Neutrophil (primary cell): ENCODE results near the gene MLXIP.
"Not testable (repeated sequence)": the region's sequence is repeated elsewhere in the genome, so short reads cannot be mapped to it uniquely, and the experiment has no call there.

Experiments
- H3K27ac ChIP-seq: fragments of 200-600 bp; sonication (generic); 2 replicates; pipeline ENCODE4 v1.5.1; 2016; ENCODE audit warnings: mild to moderate bottlenecking, moderate library complexity
- H3K27me3 ChIP-seq: fragments of 200-600 bp; sonication (generic); 2 replicates; pipeline ENCODE4 v1.6.0; 2016; ENCODE audit warnings: mild to moderate bottlenecking
- H3K36me3 ChIP-seq: fragments of 200-600 bp; sonication (generic); 2 replicates; pipeline ENCODE4 v1.5.1; 2017
- H3K4me1 ChIP-seq, 2 experiments: fragments of 200-600 bp in 1 of 2; sonication (generic) in 1 of 2; 1 replicate in 1 of 2; 2 replicates in 1 of 2; pipeline versions ENCODE4 v1.5.1 to v1.6.1; 2013 to 2016; ENCODE audit warnings: low read depth in 1 of 2, low read length in 1 of 2, mild to moderate bottlenecking in 1 of 2, moderate library complexity in 1 of 2; ENCODE audit not compliant: control insufficient read depth in 1 of 2, insufficient read depth in 1 of 2
- H3K4me3 ChIP-seq, 2 experiments: fragments of 200-600 bp in 1 of 2; sonication (generic) in 1 of 2; 1 replicate in 1 of 2; 2 replicates in 1 of 2; pipeline ENCODE4 v1.5.1; 2013 to 2016; ENCODE audit warnings: low read depth in 1 of 2, low read length in 1 of 2, mild to moderate bottlenecking in 1 of 2, moderate library complexity in 1 of 2
- H3K9me3 ChIP-seq: fragments of 200-600 bp; sonication (generic); 2 replicates; pipeline ENCODE4 v1.5.1; 2016
- CTCF ChIP-seq: fragments of 200-600 bp; sonication (generic); IDR thresholded peaks from 2 replicates; pipeline ENCODE4 v1.5.1; 2016; ENCODE audit warnings: antibody characterized with exemption

Gene MLXIP

GRCh38 chr12:122049827-122050226 is 28.7 kb upstream of the MLXIP start:
- H3K27ac ChIP-seq = no peak overlapping the region
- no peaks in the 10 kb centered on the region for H3K27me3 ChIP-seq
- H3K4me1 ChIP-seq = no peaks in the 10 kb centered on the region
- H3K4me3 ChIP-seq = no peak overlapping the region
- H3K36me3 ChIP-seq = no peaks in the 10 kb centered on the region
- no peak for TF ChIP-seq CTCF
- no peaks in the 10 kb centered on the region for H3K9me3 ChIP-seq

GRCh38 chr12:122050706-122051105 is 27.9 kb upstream of the MLXIP start:
- H3K4me3 ChIP-seq = no peak overlapping the region
- H3K27me3 ChIP-seq = no peaks in the 10 kb centered on the region
- no peaks in the 10 kb centered on the region for H3K9me3 ChIP-seq
- no peaks in the 10 kb centered on the region for H3K36me3 ChIP-seq
- no peaks in the 10 kb centered on the region for H3K4me1 ChIP-seq
- no peak for TF ChIP-seq CTCF
- H3K27ac ChIP-seq = no peak overlapping the region

- no peaks in the 10 kb centered on the region for H3K4me1 ChIP-seq
- no peak overlapping the region for H3K27ac ChIP-seq
- H3K4me3 ChIP-seq = no peak overlapping the region
- no peak for TF ChIP-seq CTCF
- H3K27me3 ChIP-seq = no peaks in the 10 kb centered on the region
- H3K9me3 ChIP-seq = no peaks in the 10 kb centered on the region
- H3K36me3 ChIP-seq = no peaks in the 10 kb centered on the region
Observed at GRCh38 chr12:122051231-122051876, 27.2 kb upstream of the MLXIP start.

GRCh38 chr12:122052285-122052684 is 26.3 kb upstream of the MLXIP start:
- H3K4me3 ChIP-seq = no peak overlapping the region
- H3K36me3 ChIP-seq = no peaks in the 10 kb centered on the region

GRCh38 chr12:122054842-122055520 is 23.6 kb upstream of the MLXIP start:
- H3K36me3 ChIP-seq = no peaks in the 10 kb centered on the region
- H3K4me3 ChIP-seq = no peak overlapping the region
- no peaks in the 10 kb centered on the region for H3K9me3 ChIP-seq
- TF ChIP-seq CTCF = no peak
- H3K27ac ChIP-seq = no peak overlapping the region
- H3K27me3 ChIP-seq = no peaks in the 10 kb centered on the region
- H3K4me1 ChIP-seq = no peaks in the 10 kb centered on the region

More at GRCh38 chr12:122052285-122052684, 26.3 kb upstream of the MLXIP start:
- Histone ChIP-seq H3K9me3 (no peaks in the 10 kb centered on the region), H3K4me1 (no peaks in the 10 kb centered on the region), H3K27me3 (no peaks in the 10 kb centered on the region), H3K27ac (no peak overlapping the region)
- no peak for TF ChIP-seq CTCF

- H3K36me3 ChIP-seq, H3K9me3 ChIP-seq, H3K4me1 ChIP-seq, H3K27ac ChIP-seq, H3K27me3 ChIP-seq, H3K4me3 ChIP-seq: not testable (repeated sequence)
Observed at GRCh38 chr12:122056406-122056805, 22.1 kb upstream of the MLXIP start.
